ENCODE data around the gene GCSAM.

The GCSAM gene

GRCh38 chr3:112136046-112136445 is 3.0 kb upstream of the GCSAM start:
- Mint-ChIP-seq H3K27me3 (ENCODE audit: low read depth) (peaks cover 7% of the 10 kb centered on the region), H3K4me1 (ENCODE audit: low read depth) (peaks cover 50% of the 10 kb centered on the region), H3K9me3 (no peaks in the 10 kb centered on the region), H3K4me3 (no peak overlapping the region), H3K36me3 (ENCODE audit: low read depth) (no peaks in the 10 kb centered on the region), H3K27ac (no peak overlapping the region)
- DNase-seq (ENCODE audit: low spot score) = no peak

- peaks cover 2% of the 10 kb centered on the region for H3K36me3 Mint-ChIP-seq (ENCODE audit: low read depth)
- H3K9me3 Mint-ChIP-seq = no peaks in the 10 kb centered on the region
- DNase-seq (ENCODE audit: low spot score) = peak; percentile 31
- H3K4me1 Mint-ChIP-seq (ENCODE audit: low read depth) = peaks cover 62% of the 10 kb centered on the region
- peak overlapping the region; percentile 44 for H3K4me3 Mint-ChIP-seq
- no peaks in the 10 kb centered on the region for H3K27me3 Mint-ChIP-seq (ENCODE audit: low read depth)
- H3K27ac Mint-ChIP-seq = peak overlapping the region; percentile 88
Measured at GRCh38 chr3:112134335-112135124, 1.5 kb upstream of the GCSAM start.

GRCh38 chr3:112133626-112134334 is 732 bp upstream of the GCSAM start:
- peak overlapping the region; percentile 84 for H3K4me3 Mint-ChIP-seq
- no peaks in the 10 kb centered on the region for H3K9me3 Mint-ChIP-seq
- H3K27me3 Mint-ChIP-seq (ENCODE audit: low read depth) = no peaks in the 10 kb centered on the region
- H3K4me1 Mint-ChIP-seq (ENCODE audit: low read depth) = peaks cover 69% of the 10 kb centered on the region
- peaks cover 4% of the 10 kb centered on the region for H3K36me3 Mint-ChIP-seq (ENCODE audit: low read depth)
- DNase-seq (ENCODE audit: low spot score) = no peak
- H3K27ac Mint-ChIP-seq = peak overlapping the region; percentile 88

- Mint-ChIP-seq H3K27ac (peak overlapping the region; percentile 88), H3K4me1 (ENCODE audit: low read depth) (peaks cover 81% of the 10 kb centered on the region), H3K27me3 (ENCODE audit: low read depth) (no peaks in the 10 kb centered on the region), H3K9me3 (no peaks in the 10 kb centered on the region), H3K4me3 (peak overlapping the region; percentile 84), H3K36me3 (ENCODE audit: low read depth) (peaks cover 5% of the 10 kb centered on the region)
- DNase-seq (ENCODE audit: low spot score) = no peak
Measured at GRCh38 chr3:112132554-112132953, 494 bp downstream of the GCSAM start.

GRCh38 chr3:112132088-112132487 is 960 bp downstream of the GCSAM start:
- Mint-ChIP-seq H3K4me3 (no peak overlapping the region), H3K27me3 (ENCODE audit: low read depth) (no peaks in the 10 kb centered on the region), H3K4me1 (ENCODE audit: low read depth) (peaks cover 81% of the 10 kb centered on the region), H3K36me3 (ENCODE audit: low read depth) (peaks cover 5% of the 10 kb centered on the region), H3K27ac (no peak overlapping the region), H3K9me3 (no peaks in the 10 kb centered on the region)
- DNase-seq (ENCODE audit: low spot score) = no peak

GRCh38 chr3:112131111-112131510 is 1.9 kb downstream of the GCSAM start:
- DNase-seq (ENCODE audit: low spot score) = no peak
- Mint-ChIP-seq H3K27ac (no peak overlapping the region), H3K9me3 (no peaks in the 10 kb centered on the region), H3K27me3 (ENCODE audit: low read depth) (no peaks in the 10 kb centered on the region), H3K36me3 (ENCODE audit: low read depth) (peaks cover 6% of the 10 kb centered on the region), H3K4me1 (ENCODE audit: low read depth) (peaks cover 83% of the 10 kb centered on the region), H3K4me3 (no peak overlapping the region)

- no peak overlapping the region for H3K27ac Mint-ChIP-seq
- DNase-seq (ENCODE audit: low spot score) = no peak
- no peak overlapping the region for H3K4me3 Mint-ChIP-seq
- H3K9me3 Mint-ChIP-seq = no peaks in the 10 kb centered on the region
- peaks cover 7% of the 10 kb centered on the region for H3K36me3 Mint-ChIP-seq (ENCODE audit: low read depth)
- peaks cover 84% of the 10 kb centered on the region for H3K4me1 Mint-ChIP-seq (ENCODE audit: low read depth)
- H3K27me3 Mint-ChIP-seq (ENCODE audit: low read depth) = no peaks in the 10 kb centered on the region
Measured at GRCh38 chr3:112130638-112130993, 2.4 kb downstream of the GCSAM start.

GRCh38 chr3:112129925-112130637 is 3.0 kb downstream of the GCSAM start:
- H3K4me1 Mint-ChIP-seq (ENCODE audit: low read depth) = peaks cover 82% of the 10 kb centered on the region
- no peak for DNase-seq (ENCODE audit: low spot score)
- H3K36me3 Mint-ChIP-seq (ENCODE audit: low read depth) = peaks cover 11% of the 10 kb centered on the region
- H3K9me3 Mint-ChIP-seq = no peaks in the 10 kb centered on the region
- H3K27me3 Mint-ChIP-seq (ENCODE audit: low read depth) = no peaks in the 10 kb centered on the region
- no peak overlapping the region for H3K4me3 Mint-ChIP-seq
- H3K27ac Mint-ChIP-seq = no peak overlapping the region

GRCh38 chr3:112128843-112129727 is 4.0 kb downstream of the GCSAM start:
- H3K4me1 Mint-ChIP-seq (ENCODE audit: low read depth) = peaks cover 73% of the 10 kb centered on the region
- no peaks in the 10 kb centered on the region for H3K27me3 Mint-ChIP-seq (ENCODE audit: low read depth)
- H3K27ac Mint-ChIP-seq = peak overlapping the region; percentile 72
- peak overlapping the region; percentile 24 for H3K4me3 Mint-ChIP-seq
- no peaks in the 10 kb centered on the region for H3K9me3 Mint-ChIP-seq
- peaks cover 17% of the 10 kb centered on the region for H3K36me3 Mint-ChIP-seq (ENCODE audit: low read depth)
- peak; percentile 25 for DNase-seq (ENCODE audit: low spot score)

GRCh38 chr3:112127522-112128494 is 5.2 kb downstream of the GCSAM start:
- no peak for DNase-seq (ENCODE audit: low spot score)
- Mint-ChIP-seq H3K9me3 (no peaks in the 10 kb centered on the region), H3K4me1 (ENCODE audit: low read depth) (peaks cover 61% of the 10 kb centered on the region), H3K27me3 (ENCODE audit: low read depth) (no peaks in the 10 kb centered on the region), H3K27ac (peak overlapping the region; percentile 6), H3K36me3 (ENCODE audit: low read depth) (peaks cover 24% of the 10 kb centered on the region), H3K4me3 (peak overlapping the region; percentile 72)

- no peaks in the 10 kb centered on the region for H3K27me3 Mint-ChIP-seq (ENCODE audit: low read depth)
- peaks cover 30% of the 10 kb centered on the region for H3K36me3 Mint-ChIP-seq (ENCODE audit: low read depth)
- H3K4me3 Mint-ChIP-seq = peak overlapping the region; percentile 72
- H3K4me1 Mint-ChIP-seq (ENCODE audit: low read depth) = peaks cover 55% of the 10 kb centered on the region
- H3K9me3 Mint-ChIP-seq = no peaks in the 10 kb centered on the region
- no peak overlapping the region for H3K27ac Mint-ChIP-seq
- no peak for DNase-seq (ENCODE audit: low spot score)
Measured at GRCh38 chr3:112126511-112126911, 6.5 kb downstream of the GCSAM start.

GRCh38 chr3:112124907-112125607 is 8.0 kb downstream of the GCSAM start:
- H3K4me1 Mint-ChIP-seq (ENCODE audit: low read depth) = peaks cover 53% of the 10 kb centered on the region
- H3K27ac Mint-ChIP-seq = no peak overlapping the region
- no peaks in the 10 kb centered on the region for H3K9me3 Mint-ChIP-seq
- no peak for DNase-seq (ENCODE audit: low spot score)
- no peak overlapping the region for H3K4me3 Mint-ChIP-seq
- no peaks in the 10 kb centered on the region for H3K27me3 Mint-ChIP-seq (ENCODE audit: low read depth)
- H3K36me3 Mint-ChIP-seq (ENCODE audit: low read depth) = peaks cover 30% of the 10 kb centered on the region

All from T-helper 2 cell treated with Interferon-gamma antibody and Interleukin-4, amounts not matched to agents 5 μg/mL and 100 μg/mL, for 36 hours (primary cell).